AG09319 (cell line): ENCODE results near the gene RHEB.

Experiments
- DNase-seq: peaks from one replicate; pipeline ENCODE4 v3.0.0-alpha.2; 2010; ENCODE audit warnings: low read depth; ENCODE audit errors: extremely low read depth
- CTCF ChIP-seq: IDR thresholded peaks from 2 replicates; pipeline ENCODE4 v1.5.1; 2011; ENCODE audit warnings: low read depth, mild to moderate bottlenecking, inconsistent platforms, low read length, moderate library complexity

The RHEB gene

DNA sequence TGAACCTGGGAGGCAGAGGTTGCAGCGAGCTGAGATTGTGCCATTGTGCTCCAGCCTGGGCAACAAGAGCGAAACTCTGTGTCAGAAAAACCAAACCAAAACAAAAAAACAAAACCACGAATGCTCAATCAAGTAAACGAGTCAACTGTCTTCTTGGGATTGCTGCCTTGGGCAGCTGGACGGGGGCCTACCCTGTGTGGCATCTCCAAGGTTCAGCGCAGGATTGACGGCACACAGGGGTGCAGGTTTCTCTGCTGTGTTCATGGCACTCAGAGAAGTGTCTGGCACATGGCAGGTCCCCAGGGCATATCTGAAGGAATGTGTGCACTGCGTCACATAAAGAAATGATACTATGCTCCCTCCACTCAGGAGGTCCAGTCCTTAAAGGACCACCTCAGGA lies 54.5 kb downstream of the RHEB start:
- DNase-seq, result no peak
- TF ChIP-seq CTCF, result no peak

- no peak for DNase-seq
- no peak for TF ChIP-seq CTCF
Observed at GRCh38 chr7:151462306-151462779, 57.4 kb downstream of the RHEB start.

DNA sequence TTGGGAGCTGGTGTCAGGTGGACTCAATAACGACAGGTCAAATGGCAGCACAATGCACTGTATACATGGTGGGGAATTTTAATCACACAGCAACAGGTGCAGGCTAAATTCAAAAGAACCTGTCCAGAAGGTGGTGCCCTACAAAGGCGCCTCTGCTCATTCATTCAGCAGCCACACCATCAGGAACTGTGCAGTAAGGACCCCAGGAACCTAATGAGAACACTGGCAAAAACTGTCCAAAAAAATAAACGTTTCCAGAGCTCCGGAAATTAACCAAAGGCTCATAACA lies 57.8 kb downstream of the RHEB start:
- no peak for DNase-seq
- no peak for TF ChIP-seq CTCF

DNA sequence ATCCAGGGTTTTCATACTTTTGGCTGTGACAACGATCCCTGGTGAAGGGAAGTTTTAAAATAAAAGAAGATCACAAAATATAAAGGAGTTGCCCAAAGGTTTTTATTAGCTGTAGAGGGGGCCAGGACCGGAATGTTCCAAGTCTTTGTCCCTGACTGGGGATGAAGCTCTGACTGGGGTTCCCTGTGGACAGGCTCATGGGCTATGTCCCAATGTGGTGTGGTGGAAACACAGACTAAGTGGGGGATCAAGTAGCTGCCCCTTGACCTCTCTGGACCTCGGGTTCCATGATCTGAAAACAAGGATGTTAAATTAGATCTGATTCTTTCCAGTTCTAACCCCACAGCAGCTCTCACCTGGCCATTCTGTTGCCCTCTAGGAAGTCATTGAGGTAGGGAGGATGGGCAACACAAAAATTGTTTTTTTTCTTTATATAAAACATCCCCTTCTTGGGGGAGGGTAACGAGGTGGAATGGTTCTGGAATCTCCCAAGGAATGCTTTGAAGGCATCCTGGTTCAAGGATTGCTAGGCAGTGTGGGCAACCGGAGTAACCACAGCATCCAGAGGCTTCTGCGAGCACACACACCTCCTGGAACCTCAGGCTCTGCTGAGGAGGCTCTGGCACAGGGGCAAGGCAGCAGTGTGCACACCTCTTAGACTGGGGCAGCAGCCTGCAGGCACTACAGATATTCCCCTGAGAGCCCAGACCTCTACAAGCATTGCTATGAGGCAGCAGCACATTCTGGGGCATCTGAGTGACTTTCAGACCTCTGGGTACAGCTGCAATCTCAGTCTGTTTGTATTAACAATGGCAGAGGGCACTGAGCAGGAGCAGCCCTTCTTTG lies 58.4 kb downstream of the RHEB start:
- TF ChIP-seq CTCF, result no peak
- DNase-seq, result no peak

DNA sequence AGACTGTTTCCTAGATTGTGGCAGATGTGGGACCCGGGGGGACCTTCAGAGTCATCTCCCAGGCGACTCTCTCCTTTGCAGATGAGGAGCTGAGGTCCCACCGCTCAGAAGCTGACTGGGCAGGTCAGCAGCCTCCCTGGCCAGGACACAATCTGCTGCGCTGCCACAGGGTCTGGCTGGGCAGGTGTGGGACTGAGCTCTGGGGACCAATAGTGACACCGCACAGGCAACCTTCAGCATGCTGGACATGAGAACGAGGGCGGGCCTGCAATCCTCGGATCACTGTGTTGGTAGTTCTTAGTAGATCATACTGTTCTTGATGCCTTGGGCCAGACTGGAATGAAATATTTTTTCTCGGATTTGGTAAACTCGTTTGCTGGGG lies 59.2 kb downstream of the RHEB start:
- no peak for TF ChIP-seq CTCF
- DNase-seq, result no peak

- TF ChIP-seq CTCF, result peak; percentile 56
- DNase-seq, result peak; percentile 76
Observed at GRCh38 chr7:151459726-151460473, 59.8 kb downstream of the RHEB start.

DNA sequence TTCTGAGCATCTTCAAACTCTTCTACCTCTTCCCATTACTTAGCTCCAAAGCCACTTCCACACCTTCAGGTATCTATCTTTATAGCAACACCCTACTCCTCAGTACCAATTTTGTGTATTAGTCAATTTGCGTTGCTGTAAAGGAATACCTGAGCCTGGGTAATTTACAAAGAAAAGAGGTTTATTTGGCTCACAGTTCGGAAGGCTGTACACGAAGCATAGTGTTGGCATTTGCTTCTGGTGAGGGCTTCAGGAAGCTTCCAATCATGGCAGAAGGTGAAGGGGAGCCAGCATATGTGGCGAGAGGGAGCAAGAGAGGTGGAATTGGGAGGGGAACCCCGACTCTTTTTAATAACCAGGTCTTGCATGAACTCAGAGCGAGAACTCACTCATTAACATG lies 62.2 kb downstream of the RHEB start:
- no peak for TF ChIP-seq CTCF

More for the DNA sequence above, 62.2 kb downstream of the RHEB start:
- DNase-seq, result no peak
